NOMO-1 (cell line): Measurements from ENCODE around the gene DCDC2C.

ENCODE experiments used
- DNase-seq, 2 experiments: peaks; one replicate each; lab custom pipeline; 2025; ENCODE audit not compliant: unreplicated experiment in 2 of 2; lab: John Stamatoyannopoulos, UW

The DCDC2C gene

GRCh38 chr2:3876221-3876620, 172.8 kb downstream of the DCDC2C start:
- no peak for DNase-seq

DNA sequence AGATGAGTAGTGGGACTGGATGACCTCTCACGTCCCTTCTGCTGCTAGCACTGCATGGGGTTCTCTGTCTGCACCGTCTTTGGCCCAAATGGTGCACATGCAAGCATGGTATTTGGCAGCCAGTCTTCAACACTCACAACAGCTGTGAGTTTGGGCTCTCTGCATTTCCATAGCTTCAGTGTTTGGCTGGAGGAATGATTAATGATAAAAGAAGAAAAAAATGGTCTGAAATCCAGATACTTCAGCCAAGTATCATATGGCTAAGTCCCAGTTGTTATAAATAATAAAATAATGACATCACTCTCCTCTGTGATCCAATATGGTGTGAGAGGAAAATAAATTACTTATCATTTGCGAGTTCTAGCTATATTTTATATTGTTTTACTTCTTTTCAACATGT, 173.3 kb downstream of the DCDC2C start:
- no peak for DNase-seq

DNA sequence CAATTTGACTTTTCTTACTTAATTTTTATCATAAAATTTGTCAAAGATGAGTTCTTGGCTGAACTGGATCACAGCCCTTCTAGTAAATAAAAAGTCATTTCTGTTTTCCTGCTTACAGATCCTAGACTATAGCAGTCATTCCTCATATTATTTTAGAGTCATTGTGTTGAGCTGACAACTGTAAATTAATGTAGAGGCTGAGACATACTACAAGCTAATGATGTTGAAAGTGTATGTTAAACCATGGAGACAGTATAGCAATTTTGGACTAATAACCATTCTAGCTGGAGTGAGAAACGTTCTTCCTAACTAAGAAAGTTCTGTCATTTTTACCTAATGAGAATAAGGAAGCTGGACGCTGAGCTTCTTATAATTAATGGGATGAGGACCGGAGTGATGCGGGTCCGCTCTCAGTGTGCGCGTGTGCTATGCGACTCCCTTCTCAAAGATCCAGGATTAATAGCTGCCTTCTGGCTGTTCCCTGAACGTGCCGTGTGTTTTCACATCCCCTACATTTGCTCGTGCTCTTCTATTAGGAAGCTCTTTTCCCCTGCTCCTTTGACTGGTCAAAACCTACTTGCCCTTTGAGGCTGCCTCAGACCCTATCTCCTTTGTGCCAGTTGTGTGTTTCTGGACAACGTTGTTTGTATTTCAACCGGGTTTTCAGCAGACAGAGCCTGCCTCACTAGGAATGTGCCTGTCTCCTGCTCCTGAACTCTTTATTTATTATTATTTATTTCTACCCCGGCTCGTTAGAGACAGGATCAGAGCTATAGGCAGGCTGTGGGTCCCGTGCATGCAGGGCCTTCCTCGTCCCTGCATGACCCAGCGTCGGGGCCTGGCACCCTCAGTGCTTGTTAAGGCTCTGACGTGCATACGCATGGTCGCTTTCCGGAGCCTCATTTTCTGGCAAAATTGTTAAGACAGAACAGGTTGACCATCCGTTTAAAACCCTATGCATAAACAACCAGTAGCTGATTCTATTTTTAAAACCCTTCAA, 182.6 kb downstream of the DCDC2C start:
- DNase-seq, result no peak

GRCh38 chr2:3895021-3895420, 191.6 kb downstream of the DCDC2C start:
- DNase-seq, result no peak
